SW480 (cell line): ENCODE data around the gene SLX4IP.

Source experiments
- DNase-seq: peaks from one replicate; pipeline ENCODE4 v3.0.0-alpha.2; 2016; ENCODE audit warnings: low spot score

SLX4IP gene

DNA sequence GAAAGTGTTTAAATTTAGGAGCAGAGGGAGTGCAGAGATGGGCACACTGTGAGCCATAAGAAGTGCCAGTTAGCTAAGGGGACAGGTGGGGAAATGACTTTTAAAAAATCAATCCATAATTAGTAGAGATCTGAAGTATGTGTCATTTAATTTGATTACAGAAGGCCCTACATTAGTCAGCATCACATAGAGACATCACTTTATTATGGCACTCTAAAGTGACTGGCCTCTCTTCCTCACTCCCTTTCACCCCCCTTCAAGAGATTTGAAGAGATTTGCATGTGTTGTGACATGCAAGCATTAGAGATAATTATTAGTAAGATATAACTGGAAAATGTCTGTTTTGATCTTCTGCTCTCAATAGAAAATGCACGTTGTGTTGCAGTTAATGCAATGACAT, 86.7 kb downstream of the SLX4IP start:
- DNase-seq, result no peak

DNA sequence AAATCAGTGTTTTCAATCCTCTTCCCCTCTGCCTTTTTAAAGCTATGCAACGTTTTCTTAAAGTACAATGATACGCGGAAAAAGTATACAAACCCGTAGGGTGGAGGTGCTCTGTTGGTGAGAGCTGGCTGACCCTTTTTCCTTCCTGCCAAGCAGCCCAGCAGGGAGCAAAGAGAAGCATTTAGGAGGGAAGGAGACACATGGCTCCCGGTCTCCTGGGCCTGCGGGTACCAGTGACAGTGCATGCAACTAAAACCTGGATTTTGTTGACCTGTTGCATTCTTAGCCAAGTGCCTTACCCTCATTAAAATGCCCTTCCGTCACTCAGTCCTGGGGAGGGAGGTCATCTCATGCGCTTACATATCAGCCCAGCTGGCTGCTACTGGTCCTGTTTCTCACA, 87.2 kb downstream of the SLX4IP start:
- DNase-seq, result no peak

DNA sequence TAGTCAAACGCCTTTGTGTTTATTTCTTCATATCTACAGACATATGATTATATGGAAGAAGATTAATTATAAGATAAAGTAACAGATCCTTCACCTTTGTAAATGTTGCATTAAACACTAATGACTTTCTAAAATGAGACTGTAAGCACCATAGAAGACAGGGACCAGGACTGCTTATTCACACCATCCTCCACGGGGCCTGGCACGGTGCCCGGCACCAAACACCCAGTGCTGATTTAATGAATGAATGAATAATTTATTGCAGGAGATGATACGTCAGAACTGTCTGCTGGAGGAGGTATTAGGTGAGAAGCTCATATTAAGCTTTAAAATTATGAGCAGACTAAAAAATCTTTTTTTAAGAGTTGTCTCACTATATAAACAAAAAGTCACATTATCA, 88.3 kb downstream of the SLX4IP start:
- DNase-seq, result no peak

GRCh38 chr20:10524034-10524476, 89.0 kb downstream of the SLX4IP start:
- no peak for DNase-seq

- no peak for DNase-seq
Measured at GRCh38 chr20:10524643-10525042, 89.5 kb downstream of the SLX4IP start.

GRCh38 chr20:10527781-10528180, 92.7 kb downstream of the SLX4IP start:
- no peak for DNase-seq

GRCh38 chr20:10530883-10531282, 95.8 kb downstream of the SLX4IP start:
- no peak for DNase-seq

- DNase-seq, result no peak
Measured at GRCh38 chr20:10531848-10532247, 96.7 kb downstream of the SLX4IP start.

DNA sequence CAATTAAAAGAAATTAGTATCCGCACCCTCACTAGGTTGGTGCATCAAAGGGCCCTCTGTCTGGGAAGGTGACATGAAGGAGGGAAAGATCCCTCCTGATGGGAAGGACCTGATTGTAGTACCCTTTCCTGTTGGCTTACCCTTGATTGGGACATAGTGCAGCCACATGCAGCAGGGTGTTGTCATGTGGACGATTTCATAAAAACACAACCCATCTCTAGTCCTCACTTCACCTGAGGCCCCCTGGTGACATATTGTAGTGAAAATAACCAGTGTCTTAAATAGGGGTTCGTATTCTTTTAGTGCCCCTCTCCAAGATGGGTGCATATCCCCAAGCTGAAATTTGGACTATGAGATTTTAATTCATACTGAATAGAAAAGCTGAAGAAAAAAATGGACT, 97.3 kb downstream of the SLX4IP start:
- no peak for DNase-seq

DNA sequence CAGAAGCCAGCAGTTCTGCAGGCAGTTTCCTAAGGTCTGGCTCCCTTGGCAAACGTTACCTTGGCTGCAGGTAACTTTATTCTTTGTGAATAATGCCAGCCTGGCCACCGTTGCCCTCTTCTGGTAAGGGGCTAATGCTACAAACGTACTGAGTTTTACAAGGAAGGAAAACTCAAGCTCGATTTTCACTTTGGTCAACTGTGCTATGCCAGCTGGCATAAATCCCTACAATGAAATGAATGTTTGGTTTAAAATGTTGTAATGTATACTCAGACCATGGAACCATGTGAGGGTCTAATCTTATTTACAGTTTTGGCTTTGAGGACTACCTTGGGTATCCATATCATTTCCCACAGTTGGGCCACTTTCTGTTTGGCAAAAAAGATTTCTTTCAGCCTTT, 101.4 kb downstream of the SLX4IP start:
- peak; percentile 58 for DNase-seq

DNA sequence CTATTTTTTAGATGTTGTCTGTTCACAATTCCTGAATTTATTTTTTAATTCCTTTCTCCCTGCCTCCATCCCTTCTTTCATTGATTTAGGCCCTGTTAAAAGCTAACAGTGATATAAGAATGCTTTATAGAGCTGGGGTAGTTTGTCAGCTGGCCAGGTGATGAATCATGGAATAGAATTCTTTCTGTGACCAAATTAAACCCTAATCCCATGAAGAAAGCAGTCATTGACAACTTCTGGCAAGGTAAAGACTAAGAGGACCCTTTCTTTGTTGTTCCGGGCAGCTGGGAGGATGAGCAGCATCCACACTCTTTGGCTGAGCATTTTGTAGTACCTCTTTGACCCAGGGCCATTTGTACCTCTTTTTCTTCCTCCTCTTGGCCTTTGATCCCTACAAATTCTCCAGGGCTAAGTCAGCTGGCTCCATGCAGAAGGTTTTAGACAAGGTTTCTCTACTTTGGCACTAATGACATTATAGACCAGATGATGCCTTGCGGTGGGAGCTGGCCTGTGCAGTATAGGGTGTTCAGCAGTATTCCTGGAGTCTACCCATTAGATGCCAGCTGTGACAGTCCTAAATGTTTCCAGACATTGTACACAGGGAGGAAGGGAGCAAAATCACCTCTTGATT, 102.9 kb downstream of the SLX4IP start:
- DNase-seq, result peak; percentile 14

DNA sequence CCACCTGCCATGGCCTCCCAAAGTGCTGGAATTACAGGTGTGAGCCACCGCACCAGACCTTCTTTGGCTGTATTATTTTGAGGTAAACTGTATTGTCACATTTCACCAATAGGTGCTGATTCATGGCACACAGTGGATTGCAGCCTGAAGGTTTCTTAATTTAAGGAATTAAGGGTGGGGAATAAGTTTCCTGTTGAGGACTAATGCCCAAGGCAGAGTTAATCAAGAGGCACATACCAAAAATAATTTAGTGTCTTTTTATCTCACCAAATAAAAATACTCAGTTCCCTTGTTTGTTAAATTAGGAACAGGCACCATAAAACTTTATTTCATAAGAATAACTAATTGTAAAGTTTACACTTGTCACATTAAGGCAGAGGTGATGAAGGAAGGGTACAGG, 103.7 kb downstream of the SLX4IP start:
- no peak for DNase-seq

- peak; percentile 42 for DNase-seq
Measured at GRCh38 chr20:10539818-10540553, 104.9 kb downstream of the SLX4IP start.

DNA sequence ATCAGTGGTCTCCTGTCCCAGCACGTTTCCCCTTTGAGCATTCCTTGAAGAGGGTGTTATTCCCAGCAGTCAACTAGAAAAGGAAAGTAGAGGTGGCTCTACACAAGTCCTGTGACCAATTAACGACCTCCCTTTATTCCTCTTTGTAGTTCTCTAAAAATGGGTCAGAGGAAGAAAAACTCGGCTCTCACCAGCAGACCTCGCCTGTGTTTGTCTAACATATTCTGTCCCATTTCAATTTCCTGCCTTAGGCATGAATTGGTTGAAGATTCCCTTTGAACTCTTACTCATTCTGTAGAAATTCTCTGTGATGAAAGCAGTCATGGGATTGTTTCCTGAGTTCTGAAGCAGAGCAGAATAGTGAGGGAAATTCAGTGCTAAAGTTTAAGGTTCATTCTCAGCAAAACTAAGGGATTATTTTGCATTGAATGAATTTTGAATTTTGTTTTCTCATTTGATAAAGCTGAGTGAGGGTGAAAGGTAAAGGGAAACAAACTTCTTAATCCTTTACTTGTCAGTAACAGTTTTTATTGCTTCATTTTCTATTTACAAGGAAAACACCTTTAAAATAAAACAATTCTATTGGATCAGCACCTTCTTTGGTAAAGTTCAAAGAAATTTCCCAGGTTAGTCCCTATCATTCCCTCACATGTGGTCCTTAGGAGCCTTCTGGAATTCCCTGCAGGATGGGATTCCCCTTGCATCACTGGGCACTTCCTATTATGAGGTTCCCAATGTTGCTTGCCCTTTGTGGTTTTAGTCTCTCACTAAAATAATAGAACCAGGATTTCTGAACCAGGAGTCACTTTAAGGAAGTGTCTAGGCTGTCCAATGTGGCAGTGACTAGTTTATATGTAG, 105.8 kb downstream of the SLX4IP start:
- DNase-seq, result peak; percentile 88

DNA sequence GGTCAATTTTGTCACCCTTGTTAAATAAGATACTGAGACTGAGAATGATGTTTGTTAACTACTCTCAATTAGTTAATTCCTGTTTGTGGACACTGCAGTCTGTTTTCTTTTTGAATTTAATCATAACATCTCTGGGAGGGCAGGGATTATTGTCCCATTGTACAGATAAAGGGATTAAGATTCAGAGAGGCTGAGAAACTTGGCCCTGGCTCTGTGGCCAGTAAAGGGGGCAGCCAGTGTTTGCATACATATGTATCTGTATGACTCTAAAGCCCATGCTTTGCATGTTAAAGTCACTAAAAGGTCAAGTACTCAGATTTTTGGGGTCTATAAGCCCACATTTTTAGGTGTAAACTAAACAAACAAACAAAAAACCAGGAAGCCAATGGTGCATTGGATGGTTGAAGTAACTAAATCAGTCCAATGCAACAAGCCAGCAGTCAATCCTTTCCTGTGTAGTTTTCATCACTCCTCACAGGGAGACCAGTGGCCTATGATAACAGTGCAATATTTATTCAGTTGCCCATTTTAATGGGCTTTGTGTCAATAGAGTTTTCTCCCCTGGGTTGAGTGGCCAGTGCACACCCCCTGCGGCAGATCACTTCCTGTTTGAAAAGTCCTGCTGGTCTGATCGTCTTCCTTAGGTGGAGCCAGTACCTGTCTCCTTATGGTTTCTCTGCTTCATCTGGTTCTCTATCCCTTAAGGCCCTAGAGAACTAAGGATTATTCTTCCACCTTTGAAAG, 106.7 kb downstream of the SLX4IP start:
- no peak for DNase-seq

DNA sequence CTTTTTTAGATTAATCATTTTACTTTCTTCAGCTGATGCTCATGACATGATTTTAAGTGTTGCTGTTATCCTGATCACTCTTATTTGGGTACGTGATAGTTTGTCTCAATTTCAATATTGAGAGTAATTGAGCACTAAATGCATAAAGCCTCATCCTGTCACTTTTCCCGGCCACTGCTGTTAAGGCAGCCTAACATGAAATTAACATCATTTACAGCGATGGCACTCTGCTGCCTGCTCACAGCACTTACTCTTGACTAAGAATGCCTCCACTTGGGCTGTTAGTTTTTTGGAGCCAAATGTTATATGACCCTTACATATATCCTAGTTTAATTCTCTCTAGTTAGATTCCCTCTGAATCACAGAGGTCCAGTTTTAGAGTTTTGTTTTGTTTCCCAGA, 107.3 kb downstream of the SLX4IP start:
- DNase-seq, result no peak

DNA sequence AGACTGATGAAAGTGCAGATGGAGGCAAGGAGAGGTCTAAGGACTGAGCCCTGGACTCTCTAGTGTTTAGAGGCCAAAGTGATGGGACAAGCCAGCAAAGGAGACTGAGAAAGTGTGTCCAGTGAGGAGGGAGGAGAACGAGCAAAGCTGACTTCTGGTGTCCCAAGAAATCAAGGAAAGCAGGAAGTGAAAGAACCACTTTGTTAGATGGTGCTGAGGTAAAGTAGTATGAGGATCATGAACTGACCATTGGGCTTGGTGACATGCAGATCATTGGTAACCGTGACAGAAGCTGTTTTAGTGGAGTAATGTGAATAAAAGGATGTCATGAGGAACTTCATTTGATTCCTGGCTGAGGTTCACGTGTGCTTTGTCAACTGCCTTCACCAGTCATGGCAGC, 108.4 kb downstream of the SLX4IP start:
- DNase-seq, result no peak

GRCh38 chr20:10547276-10548114, 112.4 kb downstream of the SLX4IP start:
- no peak for DNase-seq

DNA sequence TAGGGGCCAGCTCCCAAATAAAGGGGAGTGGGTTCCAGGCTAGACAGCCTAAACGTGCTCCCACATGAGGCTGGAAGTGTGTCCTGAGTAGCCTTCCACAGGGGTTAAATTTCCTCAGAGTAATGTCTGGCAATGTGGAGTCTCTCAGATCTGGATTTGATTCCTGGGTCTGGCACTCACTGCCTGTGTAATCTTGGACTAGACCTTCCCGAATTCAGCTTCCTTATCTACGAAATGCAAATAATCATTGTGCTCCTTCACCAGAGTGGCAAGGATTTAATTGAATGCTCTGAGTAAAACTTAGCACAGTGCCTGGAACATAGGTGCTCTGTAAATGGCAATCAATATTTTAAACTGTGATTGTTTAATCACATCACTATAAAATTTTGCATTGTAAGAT, 114.4 kb downstream of the SLX4IP start:
- no peak for DNase-seq

DNA sequence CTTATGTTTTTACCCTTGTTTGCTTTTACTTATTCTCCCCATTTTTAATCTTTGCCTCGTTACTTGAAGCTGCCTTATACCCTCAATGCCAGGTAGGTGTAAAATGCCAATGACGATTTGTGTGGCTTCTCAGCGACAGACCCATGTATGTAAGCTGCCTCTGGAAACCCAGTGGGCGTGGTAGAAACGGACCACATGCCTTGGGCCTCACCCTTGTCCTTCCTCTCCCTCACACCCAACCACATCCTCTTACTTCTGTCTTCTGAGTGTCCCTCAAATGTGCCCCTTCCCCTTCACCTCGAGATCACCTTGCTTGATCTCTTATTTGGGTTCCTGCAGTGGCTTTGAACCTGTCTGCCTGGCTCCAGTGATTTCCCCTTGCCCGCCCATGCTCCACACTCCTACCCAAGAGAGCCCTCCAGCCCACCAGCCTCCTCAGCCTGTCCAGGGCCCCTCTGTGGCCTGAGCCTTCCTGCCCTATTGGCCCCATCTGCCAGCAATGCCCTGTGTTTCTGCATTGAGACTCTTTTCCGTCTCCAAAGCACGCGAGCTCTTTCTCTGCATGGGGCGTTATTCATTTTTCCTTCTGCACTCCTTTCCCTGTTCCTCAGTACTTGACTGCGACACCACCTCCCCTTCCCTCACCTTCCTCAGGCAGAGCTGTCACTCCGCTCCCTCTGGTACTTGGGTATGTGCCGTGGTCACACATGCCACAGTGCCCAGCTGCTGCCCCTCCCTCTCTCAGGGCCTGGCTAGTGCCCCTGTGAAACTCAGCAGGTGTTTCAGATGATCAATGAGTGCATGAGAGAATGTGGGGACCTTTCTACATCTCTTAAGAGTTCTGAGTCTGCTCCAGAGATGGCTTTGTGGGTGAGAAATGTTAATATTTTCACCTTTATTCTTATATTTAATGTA, 115.4 kb downstream of the SLX4IP start:
- no peak for DNase-seq
